T-cell (primary cell): Measurements from ENCODE around the gene MAPKAP1. TPM values are rescaled to one million over a fixed set of nuclear protein-coding genes. Genes with fewer than 3 reads are reported as not detected.

ENCODE experiments used
- ATAC-seq, 4 experiments: fragments of 200-7000 bp in 3 of 4; fragments of 150-1000 bp in 1 of 4; cut with Tn5 transposase; replicated peaks in 1 of 4; 1 replicate in 3 of 4; 2 replicates in 1 of 4; pipeline ENCODE4 v1.10.0; 2021; ENCODE audit warnings: moderate library complexity in 3 of 4, mild to moderate bottlenecking in 2 of 4, moderate number of reproducible peaks in 1 of 4
- CTCF ChIA-PET, 2 donors: fragments of 300-600 bp; sonication (Branson Sonifier 250); formaldehyde crosslinking; loops; one replicate each; lab custom pipeline; 2022; ENCODE audit warnings: antibody characterized with exemption in 2 of 2; lab: Charles Lee
- POLR2A ChIA-PET, 2 donors: fragments of 300-600 bp; sonication (Branson Sonifier 250); formaldehyde crosslinking; loops; one replicate each; lab custom pipeline; 2022; ENCODE audit warnings: antibody characterized with exemption in 2 of 2; lab: Charles Lee
- DNase-seq, 35 experiments: peaks; one replicate each; pipeline versions ENCODE4 v3.0.0 to v3.0.0-alpha.2; 2013 to 2023
- H3K27ac ChIP-seq: one replicate; pipeline ENCODE4 v1.5.1; 2013; ENCODE audit warnings: low read length
- H3K27me3 ChIP-seq, 2 experiments: replicated peaks in 1 of 2; 1 replicate in 1 of 2; 2 replicates in 1 of 2; pipeline versions ENCODE4 v1.6.1 to v1.7.0; 2013; ENCODE audit warnings: low read length in 1 of 2, mixed read lengths in 1 of 2; ENCODE audit not compliant: control insufficient read depth in 2 of 2, insufficient read depth in 2 of 2; ENCODE audit errors: extremely low read depth in 1 of 2
- H3K36me3 ChIP-seq, 2 donors: 1 replicate in 1 of 2; 2 replicates in 1 of 2; pipeline versions ENCODE4 v1.6.1 to v1.7.0; 2013; ENCODE audit warnings: low read length in 1 of 2; ENCODE audit not compliant: control insufficient read depth in 2 of 2, insufficient read depth in 1 of 2; ENCODE audit errors: extremely low read depth in 1 of 2
- H3K4me1 ChIP-seq, 2 experiments: 1 replicate in 1 of 2; 2 replicates in 1 of 2; pipeline versions ENCODE4 v1.6.1 to v1.7.0; 2013; ENCODE audit warnings: low read length in 2 of 2, mixed read lengths in 1 of 2; ENCODE audit not compliant: insufficient read depth in 2 of 2, control insufficient read depth in 1 of 2; ENCODE audit errors: extremely low read depth in 1 of 2
- H3K4me3 ChIP-seq, 2 donors: 1 replicate in 1 of 2; 2 replicates in 1 of 2; pipeline versions ENCODE4 v1.5.1 to v1.7.0; 2013; ENCODE audit warnings: mild to moderate bottlenecking in 2 of 2, low read length in 1 of 2, moderate library complexity in 1 of 2; ENCODE audit not compliant: control insufficient read depth in 1 of 2; ENCODE audit errors: extremely low read depth in 1 of 2
- H3K9me3 ChIP-seq: 2 replicates; pipeline ENCODE4 v1.7.0; 2013
- H3K27ac Mint-ChIP-seq, 2 donors: one replicate each; pipeline ENCODE4 v1.8.0; 2020 to 2021; ENCODE audit warnings: mild to moderate bottlenecking in 2 of 2, mixed read lengths in 2 of 2
- H3K27me3 Mint-ChIP-seq, 2 donors: one replicate each; pipeline ENCODE4 v1.8.0; 2021 to 2022; ENCODE audit warnings: mixed read lengths in 2 of 2
- H3K36me3 Mint-ChIP-seq: one replicate; pipeline ENCODE4 v1.8.0; 2021; ENCODE audit warnings: mixed read lengths
- H3K4me1 Mint-ChIP-seq, 3 donors: one replicate each; pipeline ENCODE4 v1.8.0; 2020 to 2022; ENCODE audit warnings: mixed read lengths in 3 of 3, mild to moderate bottlenecking in 1 of 3
- H3K4me3 Mint-ChIP-seq, 3 donors: one replicate each; pipeline ENCODE4 v1.8.0; 2020 to 2022; ENCODE audit warnings: mild to moderate bottlenecking in 3 of 3, mixed read lengths in 3 of 3, moderate library complexity in 3 of 3
- H3K9me3 Mint-ChIP-seq, 3 donors: one replicate each; pipeline ENCODE4 v1.8.0; 2020 to 2022; ENCODE audit warnings: mixed read lengths in 3 of 3
- WGBS: methylation state at CpG from one replicate; pipeline ENCODE4 v1.1.5; 2013; ENCODE audit warnings: missing lambda C conversion rate; ENCODE audit not compliant: insufficient coverage; 5-methylcytosine and 5-hydroxymethylcytosine counted together
- total RNA-seq, 35 experiments: library from RNA in 6 of 35; stranded (reverse) in 6 of 35; fragments of 120-200 nt in 1 of 35; gene quantifications; one replicate each; pipeline versions ENCODE4 v1.2.1 to v1.2.4 and lab custom pipeline; 2013 to 2026

The MAPKAP1 gene
- total RNA-seq, 5 donors from 2014 or later (not counting 1 experiment from before 2014, with no cell fraction given): 50.2 to 60.3 (median 55.6) TPM

GRCh38 chr9:125604196-125604595, 102.8 kb downstream of the MAPKAP1 start:
- WGBS: 100% methylated on average over 1 of the region's 1 CpG
- no peaks in the 10 kb centered on the region for H3K36me3 ChIP-seq
- no peak overlapping the region for H3K27ac Mint-ChIP-seq
- H3K4me1 Mint-ChIP-seq: peaks cover 47 to 61% (median 57%) of the 10 kb centered on the region in 3 donors
- ChIA-PET CTCF (no interaction called here), POLR2A (no interaction called here)
- no peaks in the 10 kb centered on the region for H3K9me3 ChIP-seq
- H3K9me3 Mint-ChIP-seq: no peaks in the 10 kb centered on the region
- no peaks in the 10 kb centered on the region for H3K27me3 ChIP-seq
- no peak overlapping the region for H3K27ac ChIP-seq
- no peak overlapping the region for H3K4me3 Mint-ChIP-seq
- no peak for DNase-seq
- peaks cover 2 to 4% of the 10 kb centered on the region in 2 experiments for H3K4me1 ChIP-seq
- H3K4me3 ChIP-seq: no peak overlapping the region
- peaks cover 13% of the 10 kb centered on the region for H3K36me3 Mint-ChIP-seq
- no peak for ATAC-seq
- H3K27me3 Mint-ChIP-seq: no peaks in the 10 kb centered on the region

GRCh38 chr9:125603478-125604021, 103.5 kb downstream of the MAPKAP1 start:
- H3K36me3 ChIP-seq: no peaks in the 10 kb centered on the region
- Mint-ChIP-seq H3K4me1 (peaks cover 43 to 57% (median 51%) of the 10 kb centered on the region in 3 donors), H3K27ac (no peak overlapping the region), H3K27me3 (no peaks in the 10 kb centered on the region), H3K9me3 (no peaks in the 10 kb centered on the region), H3K36me3 (peaks cover 14% of the 10 kb centered on the region), H3K4me3 (no peak overlapping the region)
- no peaks in the 10 kb centered on the region for H3K27me3 ChIP-seq
- H3K4me1 ChIP-seq: peaks cover 2 to 4% of the 10 kb centered on the region in 2 experiments
- ATAC-seq (no peak), DNase-seq (no peak)
- WGBS: 100% methylated on average over 1 of the region's 4 CpGs
- no peak overlapping the region for H3K4me3 ChIP-seq
- H3K27ac ChIP-seq: no peak overlapping the region
- ChIA-PET CTCF (no interaction called here), POLR2A (no interaction called here)
- no peaks in the 10 kb centered on the region for H3K9me3 ChIP-seq

- Mint-ChIP-seq H3K4me1 (peaks cover 36 to 50% (median 46%) of the 10 kb centered on the region in 3 donors), H3K36me3 (peaks cover 17% of the 10 kb centered on the region), H3K9me3 (no peaks in the 10 kb centered on the region), H3K27ac (no peak overlapping the region), H3K4me3 (no peak overlapping the region), H3K27me3 (no peaks in the 10 kb centered on the region)
- WGBS: 100% methylated on average over 1 of the region's 7 CpGs
- H3K9me3 ChIP-seq: no peaks in the 10 kb centered on the region
- H3K27ac ChIP-seq: no peak overlapping the region
- ChIA-PET CTCF (no interaction called here), POLR2A (no interaction called here)
- no peak overlapping the region for H3K4me3 ChIP-seq
- no peaks in the 10 kb centered on the region for H3K36me3 ChIP-seq
- peaks cover 2 to 4% of the 10 kb centered on the region in 2 experiments for H3K4me1 ChIP-seq
- DNase-seq: no peak
- H3K27me3 ChIP-seq: no peaks in the 10 kb centered on the region
- no peak for ATAC-seq
Measured at GRCh38 chr9:125601961-125602360, 105.0 kb downstream of the MAPKAP1 start.

GRCh38 chr9:125600194-125600593, 106.8 kb downstream of the MAPKAP1 start:
- Histone ChIP-seq H3K4me3 (no peak overlapping the region), H3K4me1 (peaks cover 2 to 4% of the 10 kb centered on the region in 2 experiments), H3K27ac (no peak overlapping the region), H3K9me3 (no peaks in the 10 kb centered on the region), H3K36me3 (peaks cover 0 to 4% of the 10 kb centered on the region in 2 donors), H3K27me3 (no peaks in the 10 kb centered on the region)
- ATAC-seq (no peak), DNase-seq (no peak)
- ChIA-PET CTCF (no interaction called here), POLR2A (no interaction called here)
- Mint-ChIP-seq H3K4me3 (no peak overlapping the region), H3K4me1 (peaks cover 33 to 49% (median 46%) of the 10 kb centered on the region in 3 donors), H3K27me3 (no peaks in the 10 kb centered on the region), H3K27ac (no peak overlapping the region), H3K9me3 (no peaks in the 10 kb centered on the region), H3K36me3 (peaks cover 28% of the 10 kb centered on the region)
- 100% methylated on average over 1 of the region's 1 CpG for whole genome bisulfite sequencing

GRCh38 chr9:125594223-125594610, 112.8 kb downstream of the MAPKAP1 start:
- H3K4me1 ChIP-seq: no peaks in the 10 kb centered on the region
- no peak overlapping the region for H3K4me3 Mint-ChIP-seq
- no peaks in the 10 kb centered on the region for H3K9me3 ChIP-seq
- ChIA-PET POLR2A (no interaction called here), CTCF (no interaction called here)
- H3K36me3 Mint-ChIP-seq: peaks cover 20% of the 10 kb centered on the region
- H3K4me3 ChIP-seq: no peak overlapping the region
- H3K27me3 ChIP-seq: no peaks in the 10 kb centered on the region
- no peaks in the 10 kb centered on the region for H3K9me3 Mint-ChIP-seq
- H3K27ac ChIP-seq: no peak overlapping the region
- H3K27me3 Mint-ChIP-seq: no peaks in the 10 kb centered on the region
- WGBS: 90% methylated on average over 2 of the region's 3 CpGs
- H3K4me1 Mint-ChIP-seq: peaks cover 22 to 41% (median 33%) of the 10 kb centered on the region in 3 donors
- ATAC-seq: no peak
- H3K27ac Mint-ChIP-seq: peak overlapping the region in 1 of 2 donors; percentile 19
- peaks cover 0 to 4% of the 10 kb centered on the region in 2 donors for H3K36me3 ChIP-seq
- DNase-seq: no peak

GRCh38 chr9:125593581-125594222, 113.3 kb downstream of the MAPKAP1 start:
- Histone ChIP-seq H3K9me3 (no peaks in the 10 kb centered on the region), H3K27ac (no peak overlapping the region), H3K27me3 (no peaks in the 10 kb centered on the region), H3K36me3 (peaks cover 0 to 4% of the 10 kb centered on the region in 2 donors), H3K4me1 (no peaks in the 10 kb centered on the region), H3K4me3 (no peak overlapping the region)
- DNase-seq (no peak), ATAC-seq (no peak)
- Mint-ChIP-seq H3K4me1 (peaks cover 23 to 44% (median 35%) of the 10 kb centered on the region in 3 donors), H3K9me3 (no peaks in the 10 kb centered on the region), H3K27ac (peak overlapping the region in 1 of 2 donors; percentile 19), H3K4me3 (no peak overlapping the region), H3K27me3 (no peaks in the 10 kb centered on the region), H3K36me3 (peaks cover 18% of the 10 kb centered on the region)
- WGBS: 93% methylated on average over 3 of the region's 6 CpGs
- POLR2A ChIA-PET: no interaction called here
- CTCF ChIA-PET: no interaction called here
